Measurements from ENCODE around the gene FARP1. TPM values are rescaled to one million over a fixed set of nuclear protein-coding genes. Genes with fewer than 3 reads are reported as not detected.

FARP1 gene
- total RNA-seq, 4 donors from 2014 or later: 13.1 to 71.2 (median 46.6) TPM

DNA sequence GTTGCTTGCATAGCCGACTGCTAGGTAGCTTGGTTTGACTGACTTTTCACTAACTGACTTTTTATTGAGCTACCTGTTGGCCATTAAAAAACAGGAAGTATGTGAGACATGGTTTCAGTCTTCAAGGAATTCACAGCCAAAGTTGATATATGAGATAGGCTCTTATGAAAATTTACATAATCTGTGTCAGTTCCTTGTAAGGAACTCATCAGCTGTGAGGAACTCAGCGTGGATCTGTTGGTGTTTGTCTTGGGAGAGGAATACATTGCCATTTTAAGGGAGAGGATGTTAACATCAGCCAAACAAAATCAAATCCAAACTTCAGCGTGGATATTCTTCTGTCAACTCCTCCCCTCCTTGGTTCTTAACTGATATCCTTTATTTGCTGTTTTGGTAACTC is 32.1 kb downstream of the FARP1 start:
- no peaks in the 10 kb centered on the region for H3K27me3 ChIP-seq
- H3K4me3 ChIP-seq: no peak overlapping the region
- H3K9me3 ChIP-seq: no peaks in the 10 kb centered on the region
- peaks cover 15 to 25% of the 10 kb centered on the region in 2 donors for H3K4me1 ChIP-seq
- intact Hi-C loops (cut with DNase I; ENCODE audit: low total_unique reads): no loop called here
- no peak for DNase-seq
- TF ChIP-seq POLR2A (IDR thresholded peaks at IDR 0.05) (no peak), CTCF (IDR thresholded peaks at IDR 0.05) (no peak)
- no peak overlapping the region for H3K27ac ChIP-seq
- no peaks in the 10 kb centered on the region for H3K36me3 ChIP-seq

DNA sequence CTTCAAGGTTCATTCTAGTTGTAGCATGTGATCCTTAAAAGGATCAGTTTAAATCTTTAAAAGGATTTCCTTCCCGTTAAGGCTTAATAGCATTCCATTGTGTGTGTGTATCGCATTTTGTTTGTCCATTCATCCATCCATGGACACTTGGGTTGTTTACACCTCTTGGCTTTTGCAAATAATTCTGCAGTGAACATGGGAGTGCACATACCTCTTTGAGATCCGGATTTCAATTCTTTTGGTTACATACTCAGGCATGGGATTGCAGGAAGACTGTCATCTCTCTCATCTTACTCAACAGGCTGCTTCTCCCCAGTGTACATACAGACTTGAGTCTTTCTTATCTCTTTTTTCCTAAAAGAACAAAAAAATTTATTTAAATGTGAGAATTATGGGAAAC is 32.9 kb downstream of the FARP1 start:
- Histone ChIP-seq H3K4me1 (peaks cover 15 to 25% of the 10 kb centered on the region in 2 donors), H3K27ac (no peak overlapping the region), H3K4me3 (no peak overlapping the region), H3K9me3 (no peaks in the 10 kb centered on the region), H3K36me3 (no peaks in the 10 kb centered on the region), H3K27me3 (no peaks in the 10 kb centered on the region)
- no peak for TF ChIP-seq POLR2A (IDR thresholded peaks at IDR 0.05)
- no peak for TF ChIP-seq CTCF (IDR thresholded peaks at IDR 0.05)
- intact Hi-C loops (cut with DNase I; ENCODE audit: low total_unique reads): no loop called here
- DNase-seq: no peak

DNA sequence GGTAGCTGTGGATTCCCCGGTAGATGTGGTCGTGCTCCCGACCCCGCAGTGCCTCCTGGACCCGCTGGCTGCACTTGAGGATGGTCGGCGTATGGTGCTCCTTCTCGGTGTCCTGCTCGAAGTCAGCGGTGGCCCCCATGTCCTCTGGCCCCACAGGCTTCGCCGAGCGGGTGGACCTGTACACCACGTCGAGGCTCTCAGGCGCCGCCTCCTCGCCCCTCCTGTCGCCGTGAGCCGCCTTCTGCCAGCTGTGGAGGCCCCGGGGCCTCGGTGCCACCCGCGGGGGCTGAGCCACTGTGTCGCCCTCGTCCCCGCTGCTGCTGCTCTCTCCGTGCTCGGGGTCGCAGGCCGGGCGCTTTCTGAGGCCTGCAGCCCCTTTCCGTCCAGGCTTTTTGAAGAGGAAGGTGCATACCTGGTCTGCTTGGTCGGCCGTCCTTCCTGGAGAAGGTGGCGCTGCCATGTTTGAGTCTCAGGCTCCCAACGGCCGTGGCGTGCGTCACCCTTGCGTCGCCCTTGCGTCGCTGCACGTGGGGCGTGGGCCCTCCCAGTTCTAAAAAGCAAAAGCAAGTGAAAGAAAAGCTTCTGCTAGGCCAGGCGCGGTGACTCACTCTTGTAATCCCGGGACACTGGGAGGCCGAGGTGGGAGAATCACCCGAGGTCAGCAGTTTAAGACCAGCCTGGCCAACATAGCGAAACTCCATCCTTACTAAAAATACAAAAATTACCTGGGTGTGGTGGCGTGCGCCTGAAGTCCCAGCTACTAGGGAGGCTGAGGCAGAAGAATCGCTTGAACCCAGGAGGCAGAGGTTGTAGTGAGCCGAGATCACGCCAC is 34.1 kb downstream of the FARP1 start, which contains the start of gene RNF113B:
Gene RNF113B (minus strand): TSS at position 493 of the 832 bp plus-strand sequence. CDS start 33 bp downstream, at position 460.
- Histone ChIP-seq H3K4me1 (peaks cover 15 to 24% of the 10 kb centered on the region in 2 donors), H3K9me3 (no peaks in the 10 kb centered on the region), H3K4me3 (no peak within 1 kb of the TSS), H3K36me3 (no peaks in the 10 kb centered on the region), H3K27ac (no peak within 1 kb of the TSS), H3K27me3 (no peaks in the 10 kb centered on the region)
- intact Hi-C loops (cut with DNase I; ENCODE audit: low total_unique reads): no loop called here
- TF ChIP-seq CTCF (IDR thresholded peaks at IDR 0.05): no peak
- no peak for TF ChIP-seq POLR2A (IDR thresholded peaks at IDR 0.05)
- no peak for DNase-seq

DNA sequence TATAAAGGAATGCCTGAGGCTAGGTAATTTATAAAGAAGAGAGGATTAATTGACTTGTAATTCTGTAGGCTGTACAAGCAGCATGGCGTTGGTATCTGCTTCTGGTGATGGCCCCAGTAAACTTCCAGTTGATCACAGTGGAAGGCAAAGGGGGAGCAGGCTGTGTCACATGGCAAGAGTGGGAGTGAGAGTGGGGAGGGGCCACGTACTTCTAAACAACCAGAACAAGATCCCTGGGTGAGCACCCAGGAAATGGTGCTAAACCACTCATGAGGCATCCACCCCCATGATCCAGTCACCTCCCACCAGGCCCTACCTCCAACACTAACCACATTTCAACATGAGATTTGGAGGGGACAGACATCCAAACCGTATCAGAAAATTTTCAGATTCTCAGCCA is 37.2 kb downstream of the FARP1 start:
- Histone ChIP-seq H3K36me3 (no peaks in the 10 kb centered on the region), H3K4me3 (no peak overlapping the region), H3K4me1 (no peaks in the 10 kb centered on the region), H3K9me3 (no peaks in the 10 kb centered on the region), H3K27me3 (no peaks in the 10 kb centered on the region), H3K27ac (no peak overlapping the region)
- intact Hi-C loops (cut with DNase I; ENCODE audit: low total_unique reads): no loop called here
- no peak for DNase-seq
- TF ChIP-seq CTCF (IDR thresholded peaks at IDR 0.05) (no peak), POLR2A (IDR thresholded peaks at IDR 0.05) (no peak)

- intact Hi-C loops (cut with DNase I; ENCODE audit: low total_unique reads): no loop called here
- Histone ChIP-seq H3K36me3 (no peaks in the 10 kb centered on the region), H3K4me3 (no peak overlapping the region), H3K27me3 (no peaks in the 10 kb centered on the region), H3K9me3 (no peaks in the 10 kb centered on the region), H3K27ac (no peak overlapping the region), H3K4me1 (no peaks in the 10 kb centered on the region)
- TF ChIP-seq CTCF (IDR thresholded peaks at IDR 0.05) (no peak), POLR2A (IDR thresholded peaks at IDR 0.05) (no peak)
- DNase-seq: no peak
Observed at GRCh38 chr13:98181111-98181815, 38.4 kb downstream of the FARP1 start.
